GM12878 (cell line): ENCODE data around the gene WDR43. TPM values are rescaled to one million over a fixed set of nuclear protein-coding genes. Genes with fewer than 3 reads are reported as not detected.

Experiments used
- ATAC-seq: fragments of 200-7000 bp; cut with Tn5 transposase; 3 replicates; pipeline ENCODE4 v1.9.1; 2020; ENCODE audit warnings: mild to moderate bottlenecking, moderate library complexity
- BruUV-seq: library from RNA; stranded (reverse); fragments of 400-500 nt; replicated peaks from 2 replicates; lab custom pipeline; 2021; lab: Mats Ljungman, UMichigan
- CTCF ChIA-PET: fragments of 300-600 bp; sonication (Branson Sonifier 250); formaldehyde crosslinking; extraction: SDS; loops from one replicate; lab custom pipeline; 2021; ENCODE audit warnings: inconsistent platforms; lab: Yijun Ruan, JAX
- POLR2A ChIA-PET: fragments of 350-600 bp; formaldehyde crosslinking; extraction: SDS; loops from one replicate; lab custom pipeline; 2021; ENCODE audit warnings: inconsistent platforms; lab: Charles Lee
- RAD21 ChIA-PET: fragments of 300-600 bp; sonication (Branson Sonifier 250); formaldehyde crosslinking; loops from one replicate; lab custom pipeline; 2023; ENCODE audit warnings: antibody characterized with exemption; ENCODE audit not compliant: unreplicated experiment; lab: Charles Lee
- SMC1A ChIA-PET: fragments of 300-600 bp; sonication (Branson Sonifier 250); formaldehyde crosslinking; loops from one replicate; lab custom pipeline; 2023; ENCODE audit not compliant: unreplicated experiment, uncharacterized antibody; lab: Charles Lee
- DNase-seq: peaks from one replicate; pipeline ENCODE4 v3.0.0-alpha.2; 2011; ENCODE audit warnings: low read depth, low spot score
- FAIRE-seq: peaks from 3 replicates; lab custom pipeline; 2011; peaks lifted over from hg19 to GRCh38; lab: Jason Lieb, UNC
- H2AFZ ChIP-seq: 2 replicates; pipeline ENCODE4 v1.6.0; 2011; ENCODE audit warnings: low read depth, low read length, control low read depth; ENCODE audit not compliant: control insufficient read depth
- H3K27ac ChIP-seq: 2 replicates; pipeline ENCODE4 v1.5.1; 2011; ENCODE audit warnings: control low read depth; ENCODE audit not compliant: control insufficient read depth, insufficient read depth
- H3K27me3 ChIP-seq, 2 experiments: replicated peaks in 1 of 2; 2 replicates each; pipeline versions ENCODE4 v1.6.0 to v1.6.1; 2011; ENCODE audit warnings: low read length in 1 of 2; ENCODE audit not compliant: control insufficient read depth in 2 of 2, insufficient read depth in 2 of 2
- H3K36me3 ChIP-seq, 2 experiments: 2 replicates each; pipeline ENCODE4 v1.5.1; 2011; ENCODE audit warnings: low read length in 1 of 2; ENCODE audit not compliant: control insufficient read depth in 2 of 2, insufficient read depth in 2 of 2
- H3K4me1 ChIP-seq: 2 replicates; pipeline ENCODE4 v1.6.1; 2011; ENCODE audit warnings: mild to moderate bottlenecking, low read length, moderate library complexity, mixed read lengths; ENCODE audit not compliant: control insufficient read depth, insufficient read depth
- H3K4me2 ChIP-seq: 2 replicates; pipeline ENCODE4 v1.6.0; 2011; ENCODE audit warnings: control low read depth; ENCODE audit not compliant: control insufficient read depth, insufficient read depth
- H3K4me3 ChIP-seq: fragments of 200-600 bp; sonication (generic); 2 replicates; pipeline ENCODE4 v1.5.1; 2016
- H3K79me2 ChIP-seq: 2 replicates; pipeline ENCODE4 v1.6.0; 2011; ENCODE audit warnings: low read length; ENCODE audit not compliant: control insufficient read depth, insufficient read depth
- H3K9ac ChIP-seq: 2 replicates; pipeline ENCODE4 v1.8.0; 2011; ENCODE audit warnings: low read length, control low read depth, mixed read lengths; ENCODE audit not compliant: control insufficient read depth, insufficient read depth
- H3K9me3 ChIP-seq: replicated peaks from 3 replicates; pipeline ENCODE4 v1.5.1; 2011; ENCODE audit warnings: mild to moderate bottlenecking, low read length; ENCODE audit not compliant: control insufficient read depth, insufficient read depth
- H4K20me1 ChIP-seq: 2 replicates; pipeline ENCODE4 v1.6.0; 2011; ENCODE audit not compliant: control insufficient read depth, insufficient read depth
- ATF3 ChIP-seq: IDR thresholded peaks from 2 replicates; pipeline ENCODE4 v1.6.1; 2011; ENCODE audit warnings: low read depth, mild to moderate bottlenecking, low read length, moderate library complexity, borderline replicate concordance; ENCODE audit errors: extremely low read depth
- BCL3 ChIP-seq: IDR thresholded peaks from 2 replicates; pipeline ENCODE4 v1.6.1; 2011; ENCODE audit warnings: borderline replicate concordance, low read depth, mild to moderate bottlenecking, moderate library complexity, low read length; ENCODE audit not compliant: insufficient read depth, poor library complexity, severe bottlenecking
- CUX1 ChIP-seq: IDR thresholded peaks from 2 replicates; pipeline ENCODE4 v1.6.1; 2012; ENCODE audit warnings: improper control_type of control experiment, low read depth, low read length; ENCODE audit not compliant: insufficient replicate concordance
- ESRRA ChIP-seq: IDR thresholded peaks from 2 replicates; pipeline ENCODE4 v1.6.1; 2012; ENCODE audit warnings: mild to moderate bottlenecking, low read length, improper control_type of control experiment
- FOXM1 ChIP-seq: IDR thresholded peaks from 2 replicates; pipeline ENCODE4 v1.6.1; 2012; ENCODE audit warnings: low read depth, mild to moderate bottlenecking, inconsistent platforms, low read length, moderate library complexity
- KAT2A ChIP-seq: conservative IDR thresholded peaks from 2 replicates; pipeline ENCODE4 v1.6.1; 2011; ENCODE audit warnings: low read depth, low read length; ENCODE audit not compliant: control insufficient read depth
- POLR2AphosphoS2 ChIP-seq: IDR thresholded peaks from 2 replicates; pipeline ENCODE4 v1.6.1; 2011; ENCODE audit warnings: low read depth, mild to moderate bottlenecking, low read length, improper control_type of control experiment, moderate library complexity
- POU2F2 ChIP-seq: IDR thresholded peaks from 3 replicates; pipeline ENCODE4 v1.6.1; 2011; ENCODE audit warnings: low read depth, mild to moderate bottlenecking, low read length, borderline replicate concordance
- RCOR1 ChIP-seq: conservative IDR thresholded peaks from 2 replicates; pipeline ENCODE4 v1.6.1; 2012; ENCODE audit warnings: low read depth, low read length, improper control_type of control experiment
- SMC3 ChIP-seq: IDR thresholded peaks from 2 replicates; pipeline ENCODE4 v1.6.1; 2011; ENCODE audit warnings: low read length, improper control_type of control experiment, borderline replicate concordance
- SREBF2 ChIP-seq: IDR thresholded peaks from 2 replicates; pipeline ENCODE4 v1.6.1; 2012; ENCODE audit warnings: mild to moderate bottlenecking, low read length
- in situ Hi-C: fragments of 300-500 bp; cut with MboI; formaldehyde crosslinking; loops from 9 replicates; pipeline ENCODE4 v1.14.3; 2018; ENCODE audit warnings: mixed read lengths
- intact Hi-C: fragments of 100-400 bp; cut with micrococcal nuclease; formaldehyde crosslinking; loops from one replicate; pipeline ENCODE4 v1.14.2; 2022; ENCODE audit not compliant: unreplicated experiment
- polyA plus RNA-seq, 11 experiments: library from polyadenylated mRNA; depleted of rRNA in 4 of 11; unstranded in 6 of 11; stranded (reverse) in 5 of 11; fragments of >200 nt; fragmentation: Nextera tagmentation in 4 of 11; fragmentation: Illumina TruSeq in 1 of 11; extraction: Ambion mirVana in 4 of 11; extraction: Trizol in 1 of 11; gene quantifications; 1 replicate in 1 of 11; 2 replicates in 10 of 11; pipeline versions ENCODE4 v1.2.1 to v1.2.3, GENCODE V29; 2011 to 2016; ENCODE audit warnings: inconsistent platforms in 2 of 11, missing spikeins in 2 of 11, low read depth in 1 of 11
- total RNA-seq, 4 experiments: library from RNA; depleted of rRNA in 3 of 4; stranded (reverse); fragments of >200 nt in 3 of 4; fragmentation: Illumina TruSeq in 1 of 4; extraction: Trizol in 1 of 4; gene quantifications; 2 replicates each; pipeline versions ENCODE4 v1.2.1 to v1.2.3, GENCODE V29; 2013 to 2021

The WDR43 gene
- total and polyA plus RNA-seq, 10 of the 15 experiments (the other 5 are each of a cell fraction or from before 2014, with no cell fraction given) = 39.3 to 153 (median 81.9) TPM

GRCh38 chr2:28855977-28856376 lies 38.5 kb upstream of the WDR43 start:
- H3K9ac ChIP-seq = no peak overlapping the region
- H3K4me2 ChIP-seq = no peak overlapping the region
- in situ Hi-C loops (no loop called here), intact Hi-C loops (no loop called here)
- no TSS peak for BruUV-seq
- peaks cover 0 to 2% of the 10 kb centered on the region in 2 experiments; a peak in 1 of 4 replicates for H3K36me3 ChIP-seq
- H3K79me2 ChIP-seq = no peaks in the 10 kb centered on the region
- CTCF ChIA-PET = no interaction called here
- H3K4me3 ChIP-seq = no peak overlapping the region
- DNase-seq (no peak), ATAC-seq (no peak), FAIRE-seq (no peak)
- TF ChIP-seq CUX1 = no peak
- no peak for TF ChIP-seq ATF3
- TF ChIP-seq ESRRA = no peak
- no peak for TF ChIP-seq SREBF2
- no peak for TF ChIP-seq RCOR1
- no peak for TF ChIP-seq BCL3
- TF ChIP-seq POLR2AphosphoS2 = no peak
- TF ChIP-seq KAT2A = no peak
- no peak for TF ChIP-seq POU2F2
- no peak for TF ChIP-seq FOXM1
- no peak for TF ChIP-seq SMC3
- RAD21 ChIA-PET = no interaction called here
- POLR2A ChIA-PET = interaction anchor here (1.2 kb wide), 1 partner anchor 14 kb away, joined by 4 read pairs; the partner anchor contains the start of gene TRMT61B
- no peaks in the 10 kb centered on the region for H4K20me1 ChIP-seq
- H3K9me3 ChIP-seq = no peaks in the 10 kb centered on the region
- no peaks in the 10 kb centered on the region for H3K4me1 ChIP-seq
- SMC1A ChIA-PET = no interaction called here
- H3K27ac ChIP-seq = no peak overlapping the region
- H2AFZ ChIP-seq = no peak overlapping the region
- no peaks in the 10 kb centered on the region for H3K27me3 ChIP-seq
